ENCODE data around the gene PDIA2.
A peak's percentile ranks its signal among the peaks of the same experiment; 100 is the strongest.
"Not testable (repeated sequence)": the region's sequence is repeated elsewhere in the genome, so short reads cannot be mapped to it uniquely, and the experiment has no call there.

Gene PDIA2

DNA sequence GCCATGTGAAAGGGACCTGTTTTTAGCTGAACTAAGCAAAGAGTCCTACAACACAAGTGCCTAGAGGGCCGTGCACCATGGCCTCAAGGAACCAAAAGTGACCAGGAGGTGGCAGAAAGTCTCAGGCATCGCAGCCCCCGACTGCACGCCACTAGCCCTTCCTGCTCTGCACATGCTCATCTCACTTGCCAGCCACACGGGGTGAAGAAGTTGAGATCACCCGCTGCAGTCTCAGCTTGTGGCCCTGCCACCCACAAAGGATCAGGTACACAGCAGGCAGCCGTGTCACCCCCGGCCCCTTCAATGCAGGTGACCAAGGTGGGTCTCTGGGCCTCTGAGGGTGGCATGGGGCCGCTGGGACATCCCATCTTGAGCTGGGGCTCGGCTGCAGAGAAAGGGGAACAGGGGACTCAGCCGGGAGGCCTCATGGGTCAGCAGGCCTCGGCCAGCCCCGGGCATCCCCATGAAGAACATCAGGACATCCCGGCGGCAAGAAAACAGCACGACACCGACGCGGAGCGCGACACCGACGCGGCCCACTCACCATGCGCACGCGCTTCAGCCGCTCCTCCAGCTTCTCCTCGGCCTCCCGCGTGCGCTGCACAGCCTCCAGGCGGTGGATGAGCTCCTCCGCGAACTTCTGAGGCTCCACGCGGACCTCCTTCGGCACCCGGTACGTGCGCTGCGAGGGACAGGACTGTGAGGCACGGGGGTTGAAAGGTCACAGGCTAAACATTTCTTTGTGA is 21.0 kb downstream of the PDIA2 start:
- no peak for DNase-seq

DNA sequence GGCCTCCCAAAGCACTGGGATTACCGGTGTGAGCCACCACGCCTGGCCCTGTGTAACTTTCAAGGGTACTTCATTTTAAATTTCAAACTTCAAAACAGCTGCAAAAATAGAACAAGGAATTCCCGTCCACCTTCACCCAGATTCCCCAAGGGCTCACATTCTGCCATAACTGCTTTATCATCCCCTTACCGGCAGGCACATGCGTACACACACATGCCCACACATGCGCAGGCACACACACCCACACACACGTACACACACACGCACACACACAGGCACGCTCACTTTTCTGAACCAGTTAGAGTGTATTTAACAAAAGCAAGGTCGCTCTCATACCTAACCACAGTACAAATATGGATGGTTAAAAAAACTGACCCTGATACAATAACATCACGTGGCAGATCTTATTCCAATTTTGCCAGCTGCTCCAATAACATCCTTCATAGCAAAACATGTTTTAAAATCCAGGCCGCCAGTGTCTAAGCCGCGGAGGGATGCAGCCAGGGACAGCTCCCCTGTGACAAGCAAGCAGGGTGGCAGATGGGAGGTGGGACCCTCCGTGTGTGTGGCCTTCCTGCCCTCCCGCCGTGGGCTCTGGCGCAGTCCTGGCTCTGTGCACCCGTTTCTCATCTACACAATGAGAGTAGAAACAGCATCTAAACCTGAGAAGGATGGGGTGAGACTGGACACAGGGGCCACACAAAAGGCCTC is 23.1 kb downstream of the PDIA2 start:
- no peak for DNase-seq

DNA sequence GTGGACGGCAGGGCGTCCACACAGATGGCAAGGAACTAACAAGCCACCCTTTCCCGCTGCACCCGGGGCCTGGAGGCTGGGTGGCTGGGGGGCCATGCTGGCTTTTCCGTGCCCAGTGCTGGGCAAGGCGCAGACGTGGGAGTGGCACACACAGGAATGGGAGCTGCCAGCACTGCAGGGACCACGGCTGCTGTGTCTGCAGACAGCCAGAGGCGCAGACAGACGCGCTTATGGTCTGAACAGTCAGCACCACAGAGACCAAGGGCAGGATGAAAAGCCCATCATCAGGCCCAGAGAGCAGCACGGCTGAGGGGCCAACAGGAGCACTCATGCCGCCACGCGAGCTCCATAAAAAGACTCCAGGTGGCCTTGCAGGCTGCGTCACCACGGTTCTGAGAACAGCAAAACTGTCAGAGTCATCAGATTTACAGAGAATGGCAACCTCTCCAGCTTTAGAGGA is 24.0 kb downstream of the PDIA2 start:
- no peak for DNase-seq

DNA sequence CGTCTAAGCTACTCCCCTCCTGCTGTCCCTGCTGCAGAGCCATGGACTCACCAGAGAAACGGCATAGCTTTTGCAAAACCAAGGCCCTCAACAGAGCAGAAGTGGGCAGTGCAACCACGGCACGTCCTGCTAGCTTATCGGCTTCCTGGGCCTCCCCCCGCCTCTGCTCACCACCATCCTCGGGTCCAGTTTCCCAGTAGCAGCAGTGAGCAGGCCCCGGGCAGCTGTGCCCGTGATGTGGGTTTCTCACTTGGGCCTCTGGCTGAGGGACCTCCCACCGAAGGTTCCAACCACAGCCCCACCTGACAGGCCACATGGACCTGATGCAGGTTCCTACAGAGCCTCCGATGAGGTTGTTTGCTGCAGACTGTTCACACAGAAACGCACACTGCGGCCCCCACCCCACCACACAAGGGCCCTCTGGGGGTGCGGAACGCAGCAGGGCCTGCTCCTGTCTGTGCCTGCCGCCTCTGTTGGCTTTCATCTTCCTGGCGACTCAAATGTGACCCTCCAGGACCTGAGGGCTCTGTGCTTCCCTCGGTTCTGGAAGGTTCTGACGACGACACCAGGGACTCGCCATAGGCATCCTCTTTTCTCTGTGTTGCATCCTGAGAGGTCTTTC is 24.8 kb downstream of the PDIA2 start:
- no peak for DNase-seq

DNA sequence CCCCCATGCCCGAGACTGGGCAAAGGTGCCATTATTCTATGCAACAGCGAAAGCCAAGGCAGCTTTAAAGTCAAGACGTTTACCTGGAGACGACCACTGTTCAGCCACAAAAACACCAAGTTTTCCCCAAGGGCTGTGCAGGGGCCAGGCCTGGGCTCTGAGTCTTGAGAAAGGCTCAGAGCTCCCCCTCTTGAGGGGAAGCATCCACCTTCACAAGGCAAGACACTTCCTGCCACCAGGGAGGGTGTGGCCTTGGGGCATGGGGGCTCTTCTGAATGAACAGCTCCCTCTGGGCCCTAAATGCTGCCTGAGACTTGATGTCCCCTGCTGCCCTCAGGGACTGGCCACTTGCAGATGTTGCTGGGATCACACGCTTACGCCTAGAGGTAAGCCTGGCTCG is 26.5 kb downstream of the PDIA2 start:
- DNase-seq, result no peak

DNA sequence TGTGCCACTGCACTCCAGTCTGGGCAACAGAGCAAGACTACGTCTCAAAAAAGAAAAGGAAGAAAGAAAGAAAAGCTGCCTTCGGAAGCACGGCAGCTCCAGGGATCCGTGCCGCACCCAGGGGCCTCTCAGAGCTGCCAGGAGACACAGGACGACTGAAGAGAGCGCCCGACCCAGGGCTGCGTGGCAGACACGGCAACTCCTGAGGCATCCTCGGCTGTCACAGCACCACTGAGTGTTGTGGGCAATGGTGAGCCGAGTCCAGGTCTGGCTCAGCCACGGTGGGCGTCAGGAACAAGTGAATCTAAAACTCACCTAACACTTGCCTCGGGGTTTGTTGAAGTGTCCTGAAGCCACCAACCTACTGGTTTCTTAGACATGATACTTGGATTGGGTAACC is 28.8 kb downstream of the PDIA2 start:
- DNase-seq, result no peak

DNA sequence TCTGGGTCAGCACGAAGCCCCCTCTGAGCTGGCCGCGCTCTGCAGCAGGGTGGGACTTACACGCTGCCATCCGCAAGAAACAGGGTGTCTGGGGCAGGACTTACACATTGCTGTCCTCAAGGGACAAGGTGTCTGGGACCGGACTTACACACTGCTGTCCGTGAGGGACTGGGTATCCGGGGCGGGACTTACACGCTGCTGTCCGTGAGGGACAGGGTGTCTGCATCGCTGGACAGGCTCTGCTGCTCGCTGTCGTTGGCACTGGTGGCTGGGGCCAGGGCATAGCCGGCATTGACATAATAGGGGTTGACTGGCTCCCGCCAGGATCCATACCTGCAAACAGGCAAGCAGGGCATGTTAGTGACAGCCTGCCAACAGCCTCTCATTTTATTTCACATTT is 31.4 kb downstream of the PDIA2 start:
- no peak for DNase-seq

DNA sequence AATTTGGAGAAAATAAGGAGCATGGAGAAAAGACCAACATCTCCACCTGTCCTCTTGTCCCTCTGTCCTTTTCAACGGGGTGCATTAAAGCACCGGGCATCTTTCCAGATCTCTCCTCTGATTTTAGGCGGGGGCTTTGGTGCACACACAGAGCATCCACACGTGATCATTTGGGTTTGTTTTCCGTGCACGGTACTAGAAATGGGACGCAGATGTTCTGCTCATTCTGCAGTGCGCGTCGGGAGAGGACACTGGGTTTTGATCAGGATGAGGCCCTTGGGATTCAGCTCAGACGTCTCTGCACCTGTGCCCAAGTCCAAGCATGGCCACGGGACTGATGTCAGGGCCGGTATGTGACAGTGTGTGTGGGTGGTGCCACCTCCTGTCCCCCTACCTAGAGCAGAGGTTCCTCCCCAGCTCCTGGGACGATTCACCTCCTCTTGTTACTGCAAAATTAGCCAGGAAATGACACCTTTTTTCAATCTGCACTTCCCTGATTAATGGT is 31.9 kb downstream of the PDIA2 start:
- no peak for DNase-seq

DNA sequence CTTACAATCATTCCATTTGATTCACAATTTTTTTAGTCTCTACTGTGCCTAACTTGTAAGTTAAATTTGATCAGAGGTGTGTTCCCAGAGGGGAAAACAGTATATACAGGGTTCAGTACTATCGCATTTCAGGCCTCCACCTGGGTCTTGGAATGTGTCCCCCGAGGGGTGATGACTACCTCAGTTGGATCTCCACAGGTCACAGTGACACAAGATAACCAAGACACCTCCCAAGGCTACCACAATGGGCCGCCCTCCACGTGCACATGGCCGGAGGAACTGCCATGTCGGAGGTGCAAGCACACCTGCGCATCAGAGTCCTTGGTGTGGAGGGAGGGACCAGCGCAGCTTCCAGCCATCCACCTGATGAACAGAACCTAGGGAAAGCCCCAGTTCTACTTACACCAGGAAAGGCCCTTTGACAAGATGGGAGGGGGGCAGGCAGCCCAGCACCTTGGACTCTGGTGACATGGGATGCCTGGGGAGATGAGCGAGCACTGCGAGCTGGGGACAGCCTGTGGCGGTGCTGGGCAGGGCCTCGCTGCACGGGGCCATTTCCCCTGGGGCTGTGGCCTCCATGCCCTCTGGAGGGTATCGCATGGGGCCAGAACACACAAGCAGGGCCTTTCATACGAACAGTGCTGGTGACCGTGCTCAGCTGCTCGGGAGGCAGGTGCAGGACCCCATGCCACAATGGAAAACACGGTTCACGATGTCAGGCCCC is 33.9 kb downstream of the PDIA2 start:
- no peak for DNase-seq

DNA sequence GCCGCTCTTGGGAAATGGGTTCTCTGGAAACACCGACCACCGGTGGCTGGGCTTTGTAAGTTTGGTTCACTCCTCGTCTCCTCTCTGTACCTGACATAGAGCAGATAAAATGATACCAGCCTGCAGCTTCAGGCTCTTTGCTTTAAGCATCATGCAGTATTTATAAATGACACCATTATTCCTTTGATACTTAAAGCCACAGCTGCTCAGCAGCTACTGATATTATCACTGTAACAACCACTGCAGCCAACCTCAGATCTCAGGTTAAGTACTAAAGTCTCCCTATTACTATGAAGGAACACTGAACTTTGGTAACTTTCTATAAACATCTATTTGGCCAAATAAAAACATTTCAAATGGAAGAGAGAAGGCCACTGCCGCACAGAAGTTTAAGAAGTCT is 34.6 kb downstream of the PDIA2 start:
- no peak for DNase-seq

DNA sequence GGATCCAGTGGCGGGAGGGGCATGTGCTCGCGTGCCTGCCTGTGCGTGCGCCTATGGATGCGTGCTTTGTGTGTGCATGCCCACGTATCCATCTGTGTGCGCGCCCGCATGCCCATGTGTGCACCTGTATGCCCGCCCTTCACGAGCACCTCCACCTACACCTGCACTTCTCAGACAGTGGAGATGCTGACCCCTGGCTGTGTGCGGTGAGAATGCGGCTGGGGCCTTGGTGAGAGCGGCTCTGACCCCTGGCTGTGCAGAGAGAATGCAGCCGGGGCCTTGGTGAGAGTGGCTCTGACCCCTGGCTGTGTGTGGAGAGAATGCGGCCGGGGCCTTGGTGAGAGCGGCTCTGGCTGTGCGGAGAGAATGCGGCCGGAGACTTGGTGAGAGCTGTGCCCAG is 35.7 kb downstream of the PDIA2 start:
- DNase-seq, result no peak

DNA sequence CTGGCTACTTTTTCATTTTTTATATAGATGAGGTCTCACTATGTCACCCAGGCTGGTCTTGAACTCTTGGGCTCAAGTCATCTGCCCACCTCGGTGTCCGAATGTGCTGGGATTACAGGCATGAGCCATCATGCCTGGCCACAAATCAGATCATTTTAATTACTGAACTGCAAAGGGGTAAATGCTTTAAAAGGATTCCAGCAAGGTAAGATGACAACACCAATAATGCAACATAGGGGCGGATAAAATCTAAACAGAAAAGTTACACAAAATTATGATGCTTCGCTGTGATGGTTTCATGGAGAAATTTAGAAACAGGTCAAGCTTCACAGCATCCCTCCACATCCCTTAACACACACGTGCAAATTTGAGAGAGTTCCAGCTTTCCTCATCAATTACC is 37.2 kb downstream of the PDIA2 start:
- DNase-seq, result no peak

DNA sequence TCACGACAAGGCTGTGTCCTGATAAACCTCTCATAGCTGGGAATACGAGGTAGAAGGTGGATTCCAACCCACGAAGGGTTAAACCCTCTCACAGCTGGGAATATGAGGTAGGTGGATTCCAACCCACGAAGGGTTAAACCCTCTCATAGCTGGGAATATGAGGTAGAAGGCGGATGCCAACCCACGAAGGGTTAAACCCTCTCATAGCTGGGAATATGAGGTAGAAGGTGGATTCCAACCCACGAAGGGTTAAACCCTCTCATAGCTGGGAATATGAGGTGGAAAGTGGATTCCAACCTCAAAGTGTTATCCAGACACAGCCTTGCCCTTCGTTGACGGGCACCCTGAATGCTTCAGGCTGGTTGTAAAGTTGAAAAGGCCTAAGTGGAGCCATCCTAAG is 38.6 kb downstream of the PDIA2 start:
- DNase-seq, result no peak

DNA sequence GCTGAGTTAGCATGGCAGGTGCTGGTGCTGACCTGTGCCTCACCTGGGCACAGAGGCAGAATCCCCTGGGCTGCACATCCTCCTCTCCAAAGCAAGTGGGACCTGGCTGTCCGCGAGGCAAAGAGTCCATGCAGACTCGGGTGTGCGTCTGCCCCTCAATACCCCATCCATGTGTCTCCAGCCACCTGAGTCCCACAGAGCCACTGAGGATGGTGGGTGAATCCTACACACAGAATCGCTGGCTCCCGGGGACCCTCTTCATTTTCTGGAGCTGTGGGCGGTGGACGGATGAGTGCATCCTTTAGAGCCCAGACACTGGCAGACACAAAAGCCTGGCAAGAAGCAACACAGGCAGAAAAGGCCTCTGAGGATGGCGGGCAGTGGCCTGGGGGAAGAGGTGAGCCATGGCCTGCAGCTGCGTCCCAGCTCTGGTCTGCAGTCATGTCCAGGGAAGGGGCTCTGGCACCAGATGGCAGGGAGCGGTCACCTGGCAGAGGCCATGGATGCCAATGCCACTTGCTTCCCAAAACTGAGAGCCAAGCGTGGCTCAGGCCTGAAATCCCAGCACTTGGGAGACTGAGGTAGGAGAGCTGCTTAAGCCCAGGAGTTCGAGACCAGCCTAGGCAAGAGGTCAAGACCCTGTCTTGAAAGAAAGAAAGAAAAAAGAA is 39.6 kb downstream of the PDIA2 start:
- no peak for DNase-seq

DNA sequence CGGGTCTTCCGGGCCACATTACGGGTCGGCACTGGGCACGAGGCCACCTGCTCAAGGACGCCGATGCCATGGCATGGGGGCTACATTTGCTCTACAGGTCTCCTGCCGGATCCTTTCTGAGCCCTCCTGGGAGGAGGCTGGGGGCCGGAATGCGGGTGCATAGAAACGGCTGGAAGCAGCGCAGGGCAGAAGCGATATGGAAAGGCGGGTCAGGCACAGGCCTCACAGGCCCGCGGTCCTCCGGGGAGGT is 41.2 kb downstream of the PDIA2 start:
- DNase-seq, result no peak

DNA sequence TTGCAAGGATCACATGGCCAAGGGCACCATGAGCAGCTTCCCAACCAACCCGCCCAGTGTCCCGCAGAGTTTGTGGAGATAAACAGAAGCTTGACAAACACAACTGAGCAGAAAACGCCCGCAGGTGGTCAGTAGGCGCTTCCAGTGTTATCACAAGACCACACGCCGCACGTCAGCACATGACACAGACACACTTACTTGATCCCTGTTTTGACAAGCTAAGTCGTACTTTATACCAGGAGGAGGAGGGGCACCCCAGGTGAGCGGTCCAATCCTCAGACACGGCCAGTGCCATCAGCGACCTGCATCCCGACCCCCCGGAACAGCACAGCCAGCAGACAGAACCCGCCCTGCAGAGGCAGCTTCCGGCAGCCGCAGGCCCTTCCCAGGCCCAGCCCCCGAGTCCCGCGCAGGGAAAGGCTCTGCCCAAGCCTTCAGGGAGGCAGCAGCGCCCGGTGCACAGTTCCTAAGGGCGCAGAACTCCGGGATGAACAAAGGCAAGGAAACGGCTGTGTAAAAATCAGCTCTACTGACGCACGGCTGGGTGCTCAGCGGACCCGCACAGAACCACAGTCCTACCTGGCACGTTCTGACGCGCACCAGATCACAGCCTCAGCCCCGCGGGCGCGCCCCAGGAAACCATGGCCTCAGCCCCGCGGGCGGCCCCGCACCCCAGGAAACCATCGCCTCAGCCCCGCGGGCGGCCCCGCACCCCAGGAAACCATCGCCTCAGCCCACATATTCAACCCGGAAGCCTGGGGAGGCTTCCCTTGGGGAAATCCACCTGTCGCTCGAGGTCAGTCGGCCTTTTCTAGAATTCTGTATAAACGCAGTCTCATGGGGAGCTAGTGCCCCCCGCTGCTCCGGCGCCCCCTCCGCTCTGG is 41.7 kb downstream of the PDIA2 start:
- DNase-seq, result peak; percentile 63

DNA sequence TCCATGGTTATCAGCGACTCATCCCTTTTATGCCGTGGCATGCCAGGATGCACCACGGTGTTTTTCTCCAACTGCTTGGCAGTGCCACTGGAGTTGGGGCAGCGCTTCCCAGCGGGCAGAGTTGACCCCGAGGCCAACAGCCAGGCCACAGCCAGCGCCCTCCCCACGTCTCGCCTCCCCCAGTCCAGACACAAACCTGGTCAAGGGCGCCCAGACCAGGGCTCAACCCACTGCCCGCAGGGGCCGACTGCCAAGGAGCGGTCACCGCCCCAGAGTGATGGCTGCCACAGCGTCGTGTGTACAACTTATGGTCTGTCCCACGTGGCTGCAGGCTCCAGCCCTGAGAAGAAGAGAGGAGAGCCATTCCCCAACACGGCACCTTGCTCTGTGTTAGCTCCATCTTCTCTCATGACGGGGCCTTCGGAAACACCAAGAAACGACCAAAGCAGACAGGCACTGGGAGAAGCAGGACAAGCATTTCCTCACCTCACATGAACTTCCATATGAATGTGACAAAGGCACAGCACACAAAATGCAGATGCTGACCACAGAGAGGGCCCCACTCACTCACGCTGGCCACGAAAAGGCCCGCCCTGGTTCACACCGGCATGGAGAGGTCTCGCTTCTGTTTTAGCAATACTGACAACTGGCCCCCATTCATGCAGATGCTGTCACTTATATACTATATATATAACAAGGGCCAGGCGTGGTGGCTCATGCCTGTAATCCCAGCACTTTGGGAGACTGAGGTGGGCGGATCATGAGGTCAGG is 42.6 kb downstream of the PDIA2 start:
- no peak for DNase-seq

DNA sequence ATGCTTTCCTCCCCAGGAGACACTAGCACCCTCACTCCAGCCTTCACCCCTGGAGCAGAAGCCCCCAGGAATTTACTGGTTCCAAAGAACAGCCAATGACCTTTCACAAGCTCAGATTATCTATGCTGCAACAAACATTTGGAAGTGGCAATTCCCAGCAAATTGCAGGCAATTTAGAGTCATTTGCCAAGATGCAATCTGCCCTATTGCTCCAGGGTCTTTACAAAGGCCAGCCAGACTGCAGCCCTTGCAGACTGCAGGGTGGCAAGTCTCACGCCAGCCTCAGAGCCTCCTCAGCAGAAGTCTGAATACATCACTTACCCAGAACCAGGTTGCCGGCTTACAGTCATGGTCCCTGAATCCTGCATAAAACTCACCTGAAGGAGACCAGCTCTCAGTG is 47.8 kb downstream of the PDIA2 start:
- DNase-seq, result no peak

DNA sequence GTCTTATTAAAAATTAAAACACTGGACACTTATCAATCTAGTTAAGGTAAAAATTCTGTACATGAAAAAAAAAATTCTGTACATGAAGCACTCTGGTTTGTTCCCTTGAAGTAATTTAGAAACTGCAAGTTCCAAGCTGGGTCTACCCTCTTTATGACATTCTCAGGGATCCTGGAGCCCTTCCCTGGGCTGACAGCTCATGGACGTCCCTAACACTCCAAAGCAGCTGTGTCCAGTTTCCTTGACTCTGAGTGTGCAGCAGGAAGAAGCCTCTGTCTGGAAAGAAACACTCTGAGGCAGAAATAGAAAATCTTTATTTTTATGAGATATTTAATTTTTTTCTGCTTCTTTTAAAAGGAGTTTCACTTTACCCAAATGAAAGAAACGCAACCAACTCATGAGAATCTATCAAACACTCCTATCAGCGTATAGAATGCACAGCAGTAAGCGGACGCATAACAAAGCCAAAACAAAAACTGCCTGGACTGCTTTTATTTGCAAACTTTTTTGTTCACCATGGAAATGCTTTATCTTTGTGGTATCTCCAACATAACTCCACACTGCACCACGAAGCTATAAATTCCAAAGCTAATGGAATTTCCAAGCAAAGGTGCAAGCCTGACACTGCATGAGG is 48.3 kb downstream of the PDIA2 start:
- DNase-seq, result not testable (repeated sequence)

DNA sequence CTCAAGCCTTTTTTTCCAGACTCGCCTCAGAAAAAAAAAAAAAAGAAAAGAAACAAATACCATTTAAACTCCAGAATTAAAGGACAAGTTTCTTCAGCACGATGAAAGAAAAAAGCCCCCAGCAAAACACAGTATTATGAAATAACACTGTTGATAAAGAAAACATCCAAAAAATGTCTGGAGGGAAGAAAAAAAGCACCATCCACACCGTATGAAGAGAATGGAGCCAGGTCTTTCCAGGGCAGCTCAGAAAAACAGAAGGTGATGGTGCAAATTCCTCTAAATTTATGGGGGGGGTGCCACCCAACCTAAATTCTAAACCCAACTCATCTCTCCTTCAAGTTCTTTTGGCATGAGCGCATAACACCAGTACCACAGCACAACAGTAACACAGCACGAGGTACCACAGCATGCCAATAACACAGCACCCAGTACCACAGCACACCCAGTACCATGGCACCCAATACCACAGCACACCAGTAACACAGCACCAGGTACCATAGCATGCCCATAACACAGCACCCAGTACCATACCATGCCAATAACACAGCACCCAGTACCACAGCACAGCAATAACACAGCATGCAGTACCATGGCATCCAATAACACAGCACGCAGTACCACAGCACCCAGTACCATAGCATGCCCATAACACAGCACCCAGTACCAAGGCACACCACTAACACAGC is 50.6 kb downstream of the PDIA2 start:
- no peak for DNase-seq

Data from stimulated activated CD4-positive, alpha-beta T cell treated with anti-CD3 and anti-CD28 coated beads, Interleukin-15, amount 100 ng/mL, for 24 hours (primary cell).